ENCODE data around the gene FRY. TPM values are rescaled to one million over a fixed set of nuclear protein-coding genes. Genes with fewer than 3 reads are reported as not detected.
A peak's percentile ranks its signal among the peaks of the same experiment; 100 is the strongest.

Gene FRY
- total and polyA plus RNA-seq, 2 of the 13 experiments (the other 11 are each of a cell fraction or from before 2014, with no cell fraction given), result 8.2 to 13.1 TPM

DNA sequence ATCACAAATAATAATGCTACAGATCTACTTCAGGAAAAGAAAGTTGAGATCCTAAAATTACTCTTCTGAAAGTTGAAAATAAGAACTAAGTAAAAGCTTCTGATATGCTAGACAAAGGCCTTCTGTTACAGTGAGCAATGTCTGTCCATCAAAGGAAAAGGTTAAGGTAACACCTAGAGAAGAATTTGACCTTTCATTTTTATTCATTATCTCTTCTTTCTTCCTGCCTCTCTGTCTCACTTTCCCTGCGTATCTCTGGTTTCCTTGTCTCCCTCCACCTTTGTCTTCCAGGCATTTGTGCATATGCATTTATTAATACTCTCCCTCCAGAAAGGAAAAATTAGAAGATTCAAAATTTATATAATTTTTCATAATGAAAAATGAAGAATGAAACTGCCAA, 234.6 kb downstream of the FRY start (continued):
- TF ChIP-seq, protein P1, sequence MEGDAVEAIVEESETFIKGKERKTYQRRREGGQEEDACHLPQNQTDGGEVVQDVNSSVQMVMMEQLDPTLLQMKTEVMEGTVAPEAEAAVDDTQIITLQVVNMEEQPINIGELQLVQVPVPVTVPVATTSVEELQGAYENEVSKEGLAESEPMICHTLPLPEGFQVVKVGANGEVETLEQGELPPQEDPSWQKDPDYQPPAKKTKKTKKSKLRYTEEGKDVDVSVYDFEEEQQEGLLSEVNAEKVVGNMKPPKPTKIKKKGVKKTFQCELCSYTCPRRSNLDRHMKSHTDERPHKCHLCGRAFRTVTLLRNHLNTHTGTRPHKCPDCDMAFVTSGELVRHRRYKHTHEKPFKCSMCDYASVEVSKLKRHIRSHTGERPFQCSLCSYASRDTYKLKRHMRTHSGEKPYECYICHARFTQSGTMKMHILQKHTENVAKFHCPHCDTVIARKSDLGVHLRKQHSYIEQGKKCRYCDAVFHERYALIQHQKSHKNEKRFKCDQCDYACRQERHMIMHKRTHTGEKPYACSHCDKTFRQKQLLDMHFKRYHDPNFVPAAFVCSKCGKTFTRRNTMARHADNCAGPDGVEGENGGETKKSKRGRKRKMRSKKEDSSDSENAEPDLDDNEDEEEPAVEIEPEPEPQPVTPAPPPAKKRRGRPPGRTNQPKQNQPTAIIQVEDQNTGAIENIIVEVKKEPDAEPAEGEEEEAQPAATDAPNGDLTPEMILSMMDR (CRISPR knock-in tag; IDR thresholded peaks at IDR 0.05), result no peak
- TF ChIP-seq ZNF589 (CRISPR knock-in tag; conservative IDR thresholded peaks at IDR 0.05), result no peak
- no peak for TF ChIP-seq RORA (CRISPR knock-in tag; IDR thresholded peaks at IDR 0.05)
- TF ChIP-seq, protein P2, sequence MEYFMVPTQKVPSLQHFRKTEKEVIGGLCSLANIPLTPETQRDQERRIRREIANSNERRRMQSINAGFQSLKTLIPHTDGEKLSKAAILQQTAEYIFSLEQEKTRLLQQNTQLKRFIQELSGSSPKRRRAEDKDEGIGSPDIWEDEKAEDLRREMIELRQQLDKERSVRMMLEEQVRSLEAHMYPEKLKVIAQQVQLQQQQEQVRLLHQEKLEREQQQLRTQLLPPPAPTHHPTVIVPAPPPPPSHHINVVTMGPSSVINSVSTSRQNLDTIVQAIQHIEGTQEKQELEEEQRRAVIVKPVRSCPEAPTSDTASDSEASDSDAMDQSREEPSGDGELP (IDR thresholded peaks at IDR 0.05; ENCODE audit: borderline replicate concordance, low read depth), result no peak
- TF ChIP-seq, protein P3, sequence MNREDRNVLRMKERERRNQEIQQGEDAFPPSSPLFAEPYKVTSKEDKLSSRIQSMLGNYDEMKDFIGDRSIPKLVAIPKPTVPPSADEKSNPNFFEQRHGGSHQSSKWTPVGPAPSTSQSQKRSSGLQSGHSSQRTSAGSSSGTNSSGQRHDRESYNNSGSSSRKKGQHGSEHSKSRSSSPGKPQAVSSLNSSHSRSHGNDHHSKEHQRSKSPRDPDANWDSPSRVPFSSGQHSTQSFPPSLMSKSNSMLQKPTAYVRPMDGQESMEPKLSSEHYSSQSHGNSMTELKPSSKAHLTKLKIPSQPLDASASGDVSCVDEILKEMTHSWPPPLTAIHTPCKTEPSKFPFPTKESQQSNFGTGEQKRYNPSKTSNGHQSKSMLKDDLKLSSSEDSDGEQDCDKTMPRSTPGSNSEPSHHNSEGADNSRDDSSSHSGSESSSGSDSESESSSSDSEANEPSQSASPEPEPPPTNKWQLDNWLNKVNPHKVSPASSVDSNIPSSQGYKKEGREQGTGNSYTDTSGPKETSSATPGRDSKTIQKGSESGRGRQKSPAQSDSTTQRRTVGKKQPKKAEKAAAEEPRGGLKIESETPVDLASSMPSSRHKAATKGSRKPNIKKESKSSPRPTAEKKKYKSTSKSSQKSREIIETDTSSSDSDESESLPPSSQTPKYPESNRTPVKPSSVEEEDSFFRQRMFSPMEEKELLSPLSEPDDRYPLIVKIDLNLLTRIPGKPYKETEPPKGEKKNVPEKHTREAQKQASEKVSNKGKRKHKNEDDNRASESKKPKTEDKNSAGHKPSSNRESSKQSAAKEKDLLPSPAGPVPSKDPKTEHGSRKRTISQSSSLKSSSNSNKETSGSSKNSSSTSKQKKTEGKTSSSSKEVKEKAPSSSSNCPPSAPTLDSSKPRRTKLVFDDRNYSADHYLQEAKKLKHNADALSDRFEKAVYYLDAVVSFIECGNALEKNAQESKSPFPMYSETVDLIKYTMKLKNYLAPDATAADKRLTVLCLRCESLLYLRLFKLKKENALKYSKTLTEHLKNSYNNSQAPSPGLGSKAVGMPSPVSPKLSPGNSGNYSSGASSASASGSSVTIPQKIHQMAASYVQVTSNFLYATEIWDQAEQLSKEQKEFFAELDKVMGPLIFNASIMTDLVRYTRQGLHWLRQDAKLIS (CRISPR knock-in tag; IDR thresholded peaks at IDR 0.05), result no peak
- TF ChIP-seq, protein P4, sequence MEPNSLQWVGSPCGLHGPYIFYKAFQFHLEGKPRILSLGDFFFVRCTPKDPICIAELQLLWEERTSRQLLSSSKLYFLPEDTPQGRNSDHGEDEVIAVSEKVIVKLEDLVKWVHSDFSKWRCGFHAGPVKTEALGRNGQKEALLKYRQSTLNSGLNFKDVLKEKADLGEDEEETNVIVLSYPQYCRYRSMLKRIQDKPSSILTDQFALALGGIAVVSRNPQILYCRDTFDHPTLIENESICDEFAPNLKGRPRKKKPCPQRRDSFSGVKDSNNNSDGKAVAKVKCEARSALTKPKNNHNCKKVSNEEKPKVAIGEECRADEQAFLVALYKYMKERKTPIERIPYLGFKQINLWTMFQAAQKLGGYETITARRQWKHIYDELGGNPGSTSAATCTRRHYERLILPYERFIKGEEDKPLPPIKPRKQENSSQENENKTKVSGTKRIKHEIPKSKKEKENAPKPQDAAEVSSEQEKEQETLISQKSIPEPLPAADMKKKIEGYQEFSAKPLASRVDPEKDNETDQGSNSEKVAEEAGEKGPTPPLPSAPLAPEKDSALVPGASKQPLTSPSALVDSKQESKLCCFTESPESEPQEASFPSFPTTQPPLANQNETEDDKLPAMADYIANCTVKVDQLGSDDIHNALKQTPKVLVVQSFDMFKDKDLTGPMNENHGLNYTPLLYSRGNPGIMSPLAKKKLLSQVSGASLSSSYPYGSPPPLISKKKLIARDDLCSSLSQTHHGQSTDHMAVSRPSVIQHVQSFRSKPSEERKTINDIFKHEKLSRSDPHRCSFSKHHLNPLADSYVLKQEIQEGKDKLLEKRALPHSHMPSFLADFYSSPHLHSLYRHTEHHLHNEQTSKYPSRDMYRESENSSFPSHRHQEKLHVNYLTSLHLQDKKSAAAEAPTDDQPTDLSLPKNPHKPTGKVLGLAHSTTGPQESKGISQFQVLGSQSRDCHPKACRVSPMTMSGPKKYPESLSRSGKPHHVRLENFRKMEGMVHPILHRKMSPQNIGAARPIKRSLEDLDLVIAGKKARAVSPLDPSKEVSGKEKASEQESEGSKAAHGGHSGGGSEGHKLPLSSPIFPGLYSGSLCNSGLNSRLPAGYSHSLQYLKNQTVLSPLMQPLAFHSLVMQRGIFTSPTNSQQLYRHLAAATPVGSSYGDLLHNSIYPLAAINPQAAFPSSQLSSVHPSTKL (CRISPR knock-in tag; IDR thresholded peaks at IDR 0.05), result peak; percentile 45; the same call in 1 of the 2 replicates
- TF ChIP-seq PCBP2 (optimal IDR thresholded peaks at IDR 0.05; ENCODE audit: low read depth, low read length, poor library complexity, severe bottlenecking), result no peak
- TF ChIP-seq ZNF354B (CRISPR knock-in tag; IDR thresholded peaks at IDR 0.05), result no peak
- TF ChIP-seq ZFP82 (CRISPR knock-in tag; IDR thresholded peaks at IDR 0.05; ENCODE audit: borderline replicate concordance), result no peak
- TF ChIP-seq HIVEP1 (CRISPR knock-in tag; IDR thresholded peaks at IDR 0.05), result no peak
- no peak for TF ChIP-seq ZNF350 (CRISPR knock-in tag; IDR thresholded peaks at IDR 0.05; ENCODE audit: borderline replicate concordance, low read depth)
- TF ChIP-seq TBX3 (IDR thresholded peaks at IDR 0.05; ENCODE audit: borderline replicate concordance), result peak; percentile 42; the same call in 1 of the 2 replicates
- TF ChIP-seq ZNF143 (CRISPR knock-in tag; IDR thresholded peaks at IDR 0.05), result no peak
- TF ChIP-seq, protein P5, sequence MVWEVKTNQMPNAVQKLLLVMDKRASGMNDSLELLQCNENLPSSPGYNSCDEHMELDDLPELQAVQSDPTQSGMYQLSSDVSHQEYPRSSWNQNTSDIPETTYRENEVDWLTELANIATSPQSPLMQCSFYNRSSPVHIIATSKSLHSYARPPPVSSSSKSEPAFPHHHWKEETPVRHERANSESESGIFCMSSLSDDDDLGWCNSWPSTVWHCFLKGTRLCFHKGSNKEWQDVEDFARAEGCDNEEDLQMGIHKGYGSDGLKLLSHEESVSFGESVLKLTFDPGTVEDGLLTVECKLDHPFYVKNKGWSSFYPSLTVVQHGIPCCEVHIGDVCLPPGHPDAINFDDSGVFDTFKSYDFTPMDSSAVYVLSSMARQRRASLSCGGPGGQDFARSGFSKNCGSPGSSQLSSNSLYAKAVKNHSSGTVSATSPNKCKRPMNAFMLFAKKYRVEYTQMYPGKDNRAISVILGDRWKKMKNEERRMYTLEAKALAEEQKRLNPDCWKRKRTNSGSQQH (CRISPR knock-in tag; IDR thresholded peaks at IDR 0.05; ENCODE audit: low read depth), result no peak

All from HepG2 (cell line).